Caki2 (cell line): Measurements from ENCODE around the gene TRIM43B. TPM values are rescaled to one million over a fixed set of nuclear protein-coding genes. Genes with fewer than 3 reads are reported as not detected.
"Not testable (repeated sequence)": the region's sequence is repeated elsewhere in the genome, so short reads cannot be mapped to it uniquely, and the experiment has no call there.

Experiments
- DNase-seq: peaks from one replicate; pipeline ENCODE4 v3.0.0-alpha.2; 2015; ENCODE audit warnings: low read depth
- in situ Hi-C: cut with HindIII; loops from 2 replicates; pipeline ENCODE4 v1.10.0; 2016; ENCODE audit warnings: low sequenced_read_pairs, low pct_unique_long_range_greater_than_20kb, mixed read lengths
- total RNA-seq: library from RNA; depleted of rRNA; stranded (reverse); fragments of >200 nt; shearing (Covaris generic); gene quantifications from 2 replicates; pipeline ENCODE4 v1.2.3, GENCODE V29; 2014; ENCODE audit warnings: low replicate concordance; rRNA removed

TRIM43B gene
- not detected in 2 replicates for total RNA-seq

DNA sequence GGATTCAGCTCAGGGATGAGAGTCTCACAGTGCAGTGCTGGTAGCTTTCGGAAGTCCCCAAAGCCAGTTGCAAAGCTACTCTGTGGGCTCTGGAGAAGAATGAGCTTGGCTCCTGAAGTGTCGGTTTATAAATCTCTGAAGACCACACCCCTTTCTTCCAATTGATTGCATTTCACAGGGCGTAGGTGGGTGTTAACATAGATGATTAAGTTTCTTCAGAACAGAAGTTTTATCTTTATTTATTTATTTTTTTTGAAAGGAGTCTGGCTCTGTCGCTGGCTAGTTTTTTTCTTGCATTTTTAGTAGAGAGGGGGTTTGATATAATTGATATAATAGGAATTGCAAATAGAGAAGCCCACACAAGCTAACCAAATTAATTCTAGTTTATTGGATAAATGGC, at the start of gene TRIM43B:
Gene TRIM43B, minus strand, starts transcription at position 101 of the 400 bp plus-strand sequence. CDS start 2,040 bp downstream, outside the sequence.
- DNase-seq, in situ Hi-C loops: not testable (repeated sequence)

DNA sequence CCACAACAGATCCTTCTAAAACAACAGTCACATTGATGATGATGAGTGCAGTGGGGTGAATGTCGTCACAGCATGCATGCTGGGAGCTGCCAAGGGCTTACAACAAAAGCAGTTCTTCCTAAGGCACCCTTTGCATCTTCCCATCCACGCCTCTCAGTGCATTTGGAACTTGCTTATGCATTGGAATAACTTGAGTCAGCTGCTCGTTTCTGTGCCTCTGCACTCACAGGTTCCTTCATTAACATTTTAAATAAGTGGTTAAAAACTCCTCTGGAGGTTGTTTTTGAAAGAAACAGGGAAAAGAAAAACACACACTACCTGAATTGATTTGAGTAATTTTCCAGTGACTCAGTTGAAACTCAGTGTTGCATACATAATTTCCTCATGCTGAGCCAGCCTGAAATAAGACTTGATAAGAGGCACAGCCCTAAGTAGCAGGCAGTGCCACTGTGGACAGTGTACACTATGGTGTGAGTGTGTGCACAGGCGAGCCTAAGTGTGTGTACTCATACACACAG, 46.8 kb upstream of the TRIM43B start:
- in situ Hi-C loops = no loop called here
- peak; percentile 30 for DNase-seq

DNA sequence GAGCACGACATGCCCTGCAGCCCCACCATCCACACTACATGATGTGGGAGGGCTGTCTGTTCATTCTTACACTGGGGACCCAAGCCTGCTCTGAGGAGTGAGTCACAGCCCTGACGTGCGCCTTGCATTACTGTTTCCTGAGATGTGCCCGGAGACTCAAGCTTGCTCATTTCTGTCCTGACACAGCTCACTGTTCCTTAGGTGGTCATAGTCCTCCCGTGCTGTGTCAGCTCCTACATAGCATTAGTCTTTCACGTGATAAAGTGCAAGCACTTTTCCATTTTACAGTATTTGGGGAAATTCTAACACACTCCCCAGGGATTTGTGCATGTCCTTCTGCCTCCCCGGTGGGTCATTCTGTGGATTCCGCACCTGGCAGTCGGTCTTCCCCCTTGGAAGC, 46.2 kb upstream of the TRIM43B start:
- peak; percentile 17 for DNase-seq
- in situ Hi-C loops = no loop called here

DNA sequence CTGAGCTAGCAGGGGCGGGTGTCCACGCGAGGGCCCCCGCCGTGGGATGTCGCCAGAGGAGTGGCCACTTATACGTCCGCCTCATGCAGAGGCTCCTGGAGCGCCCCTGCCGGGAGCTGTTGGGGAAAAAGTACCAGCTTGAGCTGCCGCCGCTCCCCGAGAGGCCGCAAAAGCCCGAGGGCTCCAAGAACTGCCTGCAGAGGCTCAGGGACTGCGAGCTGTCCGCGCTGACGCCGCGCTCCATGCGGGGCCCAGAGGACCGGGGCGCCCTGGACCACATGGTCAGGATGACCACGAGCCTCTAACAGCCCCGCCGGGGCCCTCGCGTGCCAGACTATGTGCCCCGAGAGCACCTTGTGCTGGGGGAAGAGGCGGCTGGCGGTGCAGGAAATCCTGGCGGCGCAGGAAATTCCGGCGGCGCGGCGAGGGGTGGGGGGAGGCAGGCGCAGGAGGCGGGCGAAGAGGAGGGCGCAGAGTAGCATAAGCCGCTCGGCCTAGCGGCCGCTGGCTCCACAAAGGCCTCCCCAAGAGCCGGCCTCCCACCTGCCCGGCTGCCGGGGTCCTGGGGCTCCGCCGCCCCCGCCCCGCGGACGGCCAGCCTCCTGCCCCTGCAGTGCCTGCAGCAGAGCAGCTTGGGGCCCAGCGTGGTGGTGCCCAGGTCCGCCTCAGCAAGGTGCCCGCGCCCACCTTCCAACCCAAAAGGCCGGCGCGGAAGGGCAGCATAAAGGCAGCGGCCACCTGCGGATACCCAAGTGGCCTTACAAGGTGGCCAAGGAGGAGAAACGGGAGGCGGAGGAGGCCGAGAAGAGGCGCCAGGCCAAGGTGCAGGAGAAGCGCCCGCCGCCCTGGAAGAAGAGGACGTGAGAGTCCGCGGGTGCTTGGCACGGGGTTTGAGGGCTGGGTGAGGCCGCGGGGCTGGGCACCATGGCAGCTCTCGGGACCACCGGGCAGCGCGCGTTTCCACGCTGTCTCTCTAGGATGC, 42.1 kb upstream of the TRIM43B start:
- DNase-seq = peak; percentile 86
- in situ Hi-C loops = no loop called here

DNA sequence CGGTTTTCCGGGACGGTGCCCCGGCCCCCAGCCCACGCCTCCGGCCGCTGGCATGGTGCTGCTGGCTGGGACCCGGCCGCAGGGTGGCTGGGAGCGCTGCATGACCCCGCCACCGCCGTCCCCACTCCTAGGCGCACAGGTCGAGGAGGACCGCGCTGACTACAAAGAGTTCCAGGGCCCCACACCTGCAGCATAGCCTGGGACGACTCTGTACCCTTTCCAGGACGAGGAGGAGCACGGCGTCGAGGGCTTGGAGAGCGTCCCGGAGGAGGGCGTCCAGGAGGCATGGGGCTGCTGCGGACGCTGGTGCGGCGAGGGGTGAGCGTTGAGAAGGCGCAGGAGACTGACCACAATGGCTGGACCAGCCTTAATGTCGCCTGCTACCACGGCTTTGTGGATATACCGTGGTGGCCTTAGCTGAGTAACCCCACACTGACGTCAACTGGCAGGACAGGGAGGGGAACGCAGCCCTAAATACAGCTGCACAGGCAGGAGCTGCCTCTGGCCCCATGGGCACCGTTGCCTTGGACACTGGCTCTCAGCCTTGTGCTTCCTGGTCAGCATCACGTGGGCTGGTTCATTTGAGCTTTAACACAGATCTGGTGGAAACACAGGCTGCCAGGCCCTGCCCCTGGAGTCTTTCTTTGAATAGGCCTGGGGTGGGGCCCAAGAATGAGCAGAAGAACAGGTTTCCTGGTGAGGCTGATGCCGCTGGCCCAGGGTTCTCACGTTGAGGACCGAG, 40.9 kb upstream of the TRIM43B start:
- DNase-seq = no peak
- in situ Hi-C loops = no loop called here

DNA sequence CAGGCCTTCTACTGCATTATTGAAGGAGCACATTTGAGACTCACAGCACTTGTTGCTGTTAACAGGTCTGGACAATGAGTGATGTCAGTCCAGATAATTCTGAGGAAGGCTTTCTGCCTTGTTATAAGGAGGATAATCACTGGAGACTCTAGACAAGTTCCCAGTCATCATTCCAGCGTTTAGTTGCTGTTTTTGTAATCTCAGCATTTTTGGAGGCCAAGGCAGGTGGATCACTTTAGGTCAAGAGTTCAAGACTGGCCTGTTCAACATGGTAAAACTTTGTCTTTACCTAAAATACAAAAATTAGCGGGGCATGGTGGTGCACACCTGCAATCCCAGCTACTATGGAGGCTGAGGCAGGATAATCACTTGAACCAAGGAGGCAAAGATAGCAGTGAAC, 39.6 kb upstream of the TRIM43B start:
- DNase-seq = no peak
- in situ Hi-C loops = no loop called here

- no peak for DNase-seq
- in situ Hi-C loops = no loop called here
Observed at GRCh38 chr2:95514718-95515117, 30.2 kb upstream of the TRIM43B start.

GRCh38 chr2:95514226-95514625, 29.7 kb upstream of the TRIM43B start:
- DNase-seq, in situ Hi-C loops: not testable (repeated sequence)

GRCh38 chr2:95509408-95509807, 24.9 kb upstream of the TRIM43B start:
- in situ Hi-C loops = no loop called here
- no peak for DNase-seq

- in situ Hi-C loops = no loop called here
- DNase-seq = no peak
Observed at GRCh38 chr2:95505222-95505621, 20.7 kb upstream of the TRIM43B start.

- in situ Hi-C loops = no loop called here
- DNase-seq = no peak
Observed at GRCh38 chr2:95500854-95501253, 16.3 kb upstream of the TRIM43B start.

GRCh38 chr2:95492076-95492475, 7.5 kb upstream of the TRIM43B start:
- DNase-seq, in situ Hi-C loops: not testable (repeated sequence)

DNA sequence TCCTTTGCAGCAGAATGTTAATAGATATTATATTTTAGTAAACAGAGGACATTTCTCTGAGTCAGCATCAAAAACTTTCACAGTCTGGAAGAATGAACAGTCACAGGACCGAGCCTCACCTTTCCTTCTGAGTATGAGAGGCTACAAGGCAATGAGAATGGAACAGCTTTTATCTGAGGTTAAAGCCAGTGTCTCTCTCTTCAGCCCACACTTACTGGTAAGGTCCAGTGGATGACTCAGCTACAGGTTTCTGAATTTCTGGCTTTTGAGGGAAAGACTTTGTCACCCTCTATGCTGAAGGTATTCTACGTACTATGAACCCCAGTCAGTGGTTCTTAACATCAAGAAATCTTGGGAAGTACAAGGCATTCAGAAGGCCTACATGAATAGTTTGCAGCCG, 9.5 kb downstream of the TRIM43B start:
- in situ Hi-C loops = not testable (repeated sequence)

DNA sequence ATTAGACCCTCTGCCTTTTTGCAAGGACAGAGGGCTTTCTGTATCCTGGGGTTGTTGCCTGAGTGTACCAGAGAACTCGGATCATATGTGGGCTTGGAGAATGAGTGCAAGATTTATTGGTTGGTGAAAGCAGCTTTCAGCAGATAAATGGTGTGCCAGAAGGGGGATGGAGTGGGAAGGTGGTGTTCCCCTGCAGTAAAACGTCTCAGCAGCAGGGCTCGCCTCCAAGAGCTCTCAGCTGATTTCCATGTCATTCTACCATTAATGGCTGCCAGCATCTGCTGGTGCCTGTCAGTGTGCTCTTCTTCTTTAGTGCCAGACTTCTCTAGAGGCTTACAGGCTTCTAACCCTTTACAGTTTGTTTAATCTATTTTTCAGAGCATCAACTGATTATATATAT, 16.6 kb downstream of the TRIM43B start:
- DNase-seq, in situ Hi-C loops: not testable (repeated sequence)

More for the DNA sequence above, 9.5 kb downstream of the TRIM43B start:
- not testable (repeated sequence) for DNase-seq

DNA sequence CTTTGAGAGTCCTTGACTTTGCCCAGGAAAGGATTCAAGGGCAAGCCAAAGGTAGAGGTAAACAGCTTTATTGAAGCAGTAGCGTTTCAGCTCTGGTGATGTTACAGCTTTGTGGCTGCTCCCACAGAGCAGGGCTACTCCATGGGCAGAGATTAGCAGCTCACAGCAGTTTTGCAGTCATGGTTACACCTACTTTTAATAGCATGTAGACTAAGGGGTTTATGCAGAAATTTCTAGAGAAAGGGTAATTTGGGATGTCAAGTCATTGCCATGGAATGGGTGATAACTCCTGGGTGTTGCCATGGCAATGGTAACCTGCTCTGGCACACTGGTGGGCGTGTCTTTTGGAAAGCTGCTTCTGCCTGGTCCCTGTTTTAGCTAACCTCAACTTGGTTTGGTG, 18.0 kb downstream of the TRIM43B start:
- DNase-seq, in situ Hi-C loops: not testable (repeated sequence)

GRCh38 chr2:95463292-95463691, 21.3 kb downstream of the TRIM43B start:
- DNase-seq, in situ Hi-C loops: not testable (repeated sequence)

- DNase-seq, in situ Hi-C loops: not testable (repeated sequence)
Observed at GRCh38 chr2:95445317-95445716, 39.2 kb downstream of the TRIM43B start.

- DNase-seq, in situ Hi-C loops: not testable (repeated sequence)
Observed at GRCh38 chr2:95442474-95443099, 42.0 kb downstream of the TRIM43B start.
